GM21367 (cell line): ENCODE results near the gene SRMS.
"Not testable (repeated sequence)": the region's sequence is repeated elsewhere in the genome, so short reads cannot be mapped to it uniquely, and the experiment has no call there.

Experiments
- ATAC-seq: cut with Tn5 transposase; IDR thresholded peaks from one replicate; pipeline ENCODE4 v1.9.1; 2021; ENCODE audit not compliant: unreplicated experiment

The SRMS gene

GRCh38 chr20:63525185-63525584, 22.4 kb downstream of the SRMS start:
- no peak for ATAC-seq

GRCh38 chr20:63522981-63523611, 24.5 kb downstream of the SRMS start:
- no peak for ATAC-seq

- no peak for ATAC-seq
Observed at GRCh38 chr20:63522091-63522868, 25.3 kb downstream of the SRMS start.

- no peak for ATAC-seq
Observed at GRCh38 chr20:63521602-63522001, 25.9 kb downstream of the SRMS start.

- ATAC-seq: peak; percentile 34
Observed at GRCh38 chr20:63520934-63521601, 26.5 kb downstream of the SRMS start.

- peak; percentile 61 for ATAC-seq
Observed at GRCh38 chr20:63520504-63520933, 27.0 kb downstream of the SRMS start, which contains the start of gene PPDPF. TSS of gene PPDPF (plus strand) at chr20:63520765. CDS start at chr20:63521309, 544 bp downstream.

GRCh38 chr20:63519668-63520503, 27.7 kb downstream of the SRMS start:
- peak; percentile 25 for ATAC-seq

GRCh38 chr20:63518946-63519667, 28.4 kb downstream of the SRMS start:
- ATAC-seq: no peak

GRCh38 chr20:63518351-63518861, 29.1 kb downstream of the SRMS start:
- no peak for ATAC-seq

GRCh38 chr20:63517376-63518309, 29.9 kb downstream of the SRMS start:
- no peak for ATAC-seq

- ATAC-seq: not testable (repeated sequence)
Observed at GRCh38 chr20:63514520-63514919, 33.0 kb downstream of the SRMS start.

GRCh38 chr20:63513207-63513606, 34.3 kb downstream of the SRMS start:
- no peak for ATAC-seq

GRCh38 chr20:63509088-63509564, 38.4 kb downstream of the SRMS start:
- no peak for ATAC-seq

- no peak for ATAC-seq
Observed at GRCh38 chr20:63508072-63508768, 39.3 kb downstream of the SRMS start.

- no peak for ATAC-seq
Observed at GRCh38 chr20:63507083-63507743, 40.3 kb downstream of the SRMS start.

GRCh38 chr20:63505723-63506122, 41.8 kb downstream of the SRMS start:
- ATAC-seq: no peak

GRCh38 chr20:63505281-63505680, 42.3 kb downstream of the SRMS start:
- no peak for ATAC-seq

- ATAC-seq: no peak
Observed at GRCh38 chr20:63504642-63505041, 42.9 kb downstream of the SRMS start.
